PC-3 (cell line): ENCODE data around the gene DNAH9. TPM values are rescaled to one million over a fixed set of nuclear protein-coding genes. Genes with fewer than 3 reads are reported as not detected.

Experiments
- ATAC-seq: fragments of 200-7000 bp; cut with Tn5 transposase; 2 replicates; pipeline ENCODE4 v1.9.1; 2020; ENCODE audit warnings: mild to moderate bottlenecking, moderate library complexity
- BruUV-seq: library from RNA; stranded (reverse); fragments of 400-500 nt; replicated peaks from 2 replicates; lab custom pipeline; 2021; lab: Mats Ljungman, UMichigan
- CTCF ChIA-PET: fragments of 300-600 bp; sonication (Branson Sonifier 250); formaldehyde crosslinking; loops from one replicate; lab custom pipeline; 2022; ENCODE audit warnings: antibody characterized with exemption; lab: Charles Lee
- POLR2A ChIA-PET: fragments of 300-600 bp; sonication (Branson Sonifier 250); formaldehyde crosslinking; loops from one replicate; lab custom pipeline; 2022; ENCODE audit warnings: antibody characterized with exemption; ENCODE audit not compliant: unreplicated experiment; lab: Charles Lee
- DNase-seq: peaks from one replicate; pipeline ENCODE4 v3.0.0-alpha.2; 2015
- H2AFZ ChIP-seq: fragments of 300-600 bp; sonication (generic); 2 replicates; pipeline ENCODE4 v1.6.0; 2016; ENCODE audit warnings: antibody characterized with exemption, low read length
- H3F3A ChIP-seq: fragments of 300-600 bp; sonication (generic); one replicate; pipeline ENCODE4 v1.6.0; 2017; ENCODE audit warnings: antibody characterized with exemption, low read length, control low read depth, mild to moderate bottlenecking; ENCODE audit not compliant: unreplicated experiment
- H3K27ac ChIP-seq: fragments of 300-600 bp; sonication (generic); 2 replicates; pipeline ENCODE4 v1.5.1; 2016; ENCODE audit warnings: mild to moderate bottlenecking, low read length
- H3K27me3 ChIP-seq: fragments of 300-600 bp; sonication (generic); 2 replicates; pipeline ENCODE4 v1.6.1; 2016; ENCODE audit warnings: low read length, mixed read lengths
- H3K36me3 ChIP-seq: fragments of 300-600 bp; sonication (generic); 2 replicates; pipeline ENCODE4 v1.6.1; 2016; ENCODE audit warnings: low read depth, mixed run types, low read length, mixed read lengths
- H3K4me1 ChIP-seq: fragments of 300-600 bp; sonication (generic); 2 replicates; pipeline ENCODE4 v1.5.1; 2016; ENCODE audit warnings: low read length; ENCODE audit not compliant: insufficient read depth
- H3K4me2 ChIP-seq: fragments of 300-600 bp; sonication (generic); 2 replicates; pipeline ENCODE4 v1.6.0; 2016; ENCODE audit warnings: low read length
- H3K4me3 ChIP-seq: fragments of 300-600 bp; sonication (generic); 2 replicates; pipeline ENCODE4 v1.5.1; 2016; ENCODE audit warnings: mild to moderate bottlenecking, low read length, mixed read lengths
- H3K79me2 ChIP-seq: fragments of 300-600 bp; sonication (generic); 2 replicates; pipeline ENCODE4 v1.6.1; 2017; ENCODE audit warnings: low read length, mixed read lengths
- H3K9ac ChIP-seq: fragments of 300-600 bp; sonication (generic); 2 replicates; pipeline ENCODE4 v1.6.0; 2016; ENCODE audit warnings: mild to moderate bottlenecking, low read length
- H3K9me2 ChIP-seq: fragments of 300-600 bp; sonication (generic); replicated peaks from 2 replicates; pipeline ENCODE4 v1.6.1; 2016; ENCODE audit warnings: mixed run types, low read length, mixed read lengths
- H3K9me3 ChIP-seq: fragments of 300-600 bp; sonication (generic); 2 replicates; pipeline ENCODE4 v1.6.1; 2016; ENCODE audit warnings: low read length, mixed read lengths
- H4K20me1 ChIP-seq: fragments of 300-600 bp; sonication (generic); 2 replicates; pipeline ENCODE4 v1.6.1; 2016; ENCODE audit warnings: low read length, mixed read lengths
- CTCF ChIP-seq: fragments of 300-600 bp; sonication (generic); conservative IDR thresholded peaks from 2 replicates; pipeline ENCODE4 v1.5.1; 2017; ENCODE audit warnings: antibody characterized with exemption, low read depth, mild to moderate bottlenecking, low read length
- EZH2 ChIP-seq: fragments of 300-600 bp; sonication (generic); IDR thresholded peaks from one replicate; pipeline ENCODE4 v1.6.1; 2017; ENCODE audit warnings: antibody characterized with exemption, mild to moderate bottlenecking, low read length; ENCODE audit not compliant: unreplicated experiment
- EZH2phosphoT487 ChIP-seq: fragments of 300-600 bp; sonication (generic); IDR thresholded peaks from 2 replicates; pipeline ENCODE4 v1.6.1; 2018; ENCODE audit warnings: mild to moderate bottlenecking, antibody characterized with exemption, low read length, borderline replicate concordance
- intact Hi-C: fragments of 100-400 bp; cut with micrococcal nuclease; formaldehyde crosslinking; loops from 2 replicates; pipeline ENCODE4 v1.9.0; 2023
- total RNA-seq: library from RNA; depleted of rRNA; stranded (reverse); fragments of >200 nt; gene quantifications from 2 replicates; pipeline ENCODE4 v1.2.3, GENCODE V29; 2014

DNAH9 gene
- total RNA-seq, 1 experiment from 2014 or later = 0.11 TPM

GRCh38 chr17:11561702-11562101 is 36.6 kb upstream of the DNAH9 start:
- Histone ChIP-seq H3F3A (no peaks in the 10 kb centered on the region), H3K4me3 (no peak overlapping the region), H3K36me3 (no peaks in the 10 kb centered on the region), H3K79me2 (no peaks in the 10 kb centered on the region), H3K9me2 (no peaks in the 10 kb centered on the region), H3K4me1 (no peaks in the 10 kb centered on the region), H3K4me2 (no peak overlapping the region), H3K9ac (no peak overlapping the region), H2AFZ (no peak overlapping the region), H3K27me3 (no peaks in the 10 kb centered on the region), H4K20me1 (no peaks in the 10 kb centered on the region), H3K27ac (no peak overlapping the region), H3K9me3 (no peaks in the 10 kb centered on the region)
- ChIA-PET POLR2A (no interaction called here), CTCF (no interaction called here)
- intact Hi-C loops = no loop called here
- BruUV-seq = no TSS peak
- ATAC-seq (no peak), DNase-seq (no peak)
- TF ChIP-seq EZH2phosphoT487 (no peak), CTCF (no peak), EZH2 (no peak)

- ATAC-seq (no peak), DNase-seq (no peak)
- H3K27ac ChIP-seq = no peak overlapping the region
- no peak overlapping the region for H2AFZ ChIP-seq
- BruUV-seq = no TSS peak
- POLR2A ChIA-PET = no interaction called here
- CTCF ChIA-PET = no interaction called here
- H3K4me3 ChIP-seq = no peak overlapping the region
- no peak overlapping the region for H3K4me2 ChIP-seq
- H3K79me2 ChIP-seq = no peaks in the 10 kb centered on the region
- H3K9ac ChIP-seq = no peak overlapping the region
- H3K27me3 ChIP-seq = no peaks in the 10 kb centered on the region
- intact Hi-C loops = no loop called here
- no peaks in the 10 kb centered on the region for H3K4me1 ChIP-seq
- no peaks in the 10 kb centered on the region for H4K20me1 ChIP-seq
- H3K36me3 ChIP-seq = no peaks in the 10 kb centered on the region
- no peaks in the 10 kb centered on the region for H3F3A ChIP-seq
- TF ChIP-seq EZH2phosphoT487 = no peak
- TF ChIP-seq CTCF = no peak
- TF ChIP-seq EZH2 = no peak
- no peaks in the 10 kb centered on the region for H3K9me3 ChIP-seq
- H3K9me2 ChIP-seq = no peaks in the 10 kb centered on the region
These were observed 33.5 kb upstream of the DNAH9 start for GRCh38 chr17:11564589-11565380.

- Histone ChIP-seq H2AFZ (no peak overlapping the region), H3K79me2 (no peaks in the 10 kb centered on the region), H4K20me1 (no peaks in the 10 kb centered on the region), H3K27me3 (no peaks in the 10 kb centered on the region), H3K4me3 (no peak overlapping the region), H3K27ac (no peak overlapping the region), H3K4me1 (no peaks in the 10 kb centered on the region), H3K9me3 (no peaks in the 10 kb centered on the region), H3K4me2 (no peak overlapping the region), H3K36me3 (no peaks in the 10 kb centered on the region), H3K9ac (no peak overlapping the region), H3K9me2 (no peaks in the 10 kb centered on the region), H3F3A (no peaks in the 10 kb centered on the region)
- DNase-seq (no peak), ATAC-seq (no peak)
- no TSS peak for BruUV-seq
- intact Hi-C loops = no loop called here
- CTCF ChIA-PET = no interaction called here
- TF ChIP-seq EZH2 = no peak
- no peak for TF ChIP-seq EZH2phosphoT487
- TF ChIP-seq CTCF = no peak
- POLR2A ChIA-PET = no interaction called here
These were observed 32.7 kb upstream of the DNAH9 start for GRCh38 chr17:11565591-11565990.
